ENCODE results near the gene NPAS3. TPM values are rescaled to one million over a fixed set of nuclear protein-coding genes. Genes with fewer than 3 reads are reported as not detected.

Gene NPAS3
- total and polyA plus RNA-seq, 2 of the 8 experiments (the other 6 are each of a cell fraction or from before 2014, with no cell fraction given): 0.11 to 0.60 TPM

DNA sequence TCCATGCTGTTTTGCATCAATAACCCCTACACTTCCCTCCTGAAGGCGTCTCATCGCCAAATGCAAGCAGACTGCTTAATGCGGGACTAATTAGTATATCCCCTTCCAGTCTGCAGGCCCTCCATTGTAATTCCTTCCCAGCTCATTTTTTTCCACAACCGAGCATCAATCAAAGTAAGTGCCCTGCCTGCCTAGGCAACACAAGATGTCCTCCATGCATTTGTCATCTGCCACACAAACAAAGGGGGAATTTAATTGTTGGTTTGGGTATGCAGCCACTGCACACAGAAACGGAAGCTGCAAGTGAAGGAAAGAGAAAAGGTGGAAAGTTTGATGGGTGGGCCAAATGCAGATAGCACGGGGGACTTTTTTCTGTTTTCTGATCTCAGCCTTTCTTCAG is 844.2 kb downstream of the NPAS3 start:
- ChIA-PET CTCF (ENCODE audit: partially characterized antibody) (interaction anchor here (0.6 to 2.8 kb wide), 6 partner anchors 10 to 542 kb away, joined by 3 to 17 read pairs (median 6); no protein-coding TSS in a partner anchor), POLR2A (ENCODE audit: partially characterized antibody) (interaction anchor here (0.6 to 1.4 kb wide), 2 partner anchors 17 to 164 kb away, joined by 3 to 4 read pairs; no protein-coding TSS in a partner anchor)
- Histone ChIP-seq H3K4me1 (replicated peaks in 1 of 4; ENCODE audit: control insufficient read depth in 3 of 4, insufficient read depth in 4 of 4, low read length in 3 of 4) (no peaks in the 10 kb centered on the region), H4K5ac (ENCODE audit: insufficient read length, low read depth, low read length) (no peak overlapping the region), H3K79me2 (ENCODE audit: control insufficient read depth in 1 of 2, insufficient read depth in 2 of 2, low read length in 2 of 2) (no peaks in the 10 kb centered on the region), H2AFZ (ENCODE audit: low read length) (no peak overlapping the region), H3K56ac (replicated peaks; ENCODE audit: insufficient read length, low read depth, low read length) (no peak overlapping the region), H3K4me3 (ENCODE audit: extremely low read depth in 1 of 4, insufficient read depth in 2 of 4, low read depth in 3 of 4, low read length in 4 of 4) (no peak overlapping the region), H3K23me2 (ENCODE audit: low read depth, low read length) (no peaks in the 10 kb centered on the region), H3K4me2 (ENCODE audit: insufficient read depth in 1 of 2, low read depth in 2 of 2, low read length in 2 of 2) (no peak overlapping the region), H2BK20ac (ENCODE audit: low read length) (no peak overlapping the region), H3K18ac (ENCODE audit: extremely low read depth, low read length) (no peak overlapping the region), H3K14ac (ENCODE audit: insufficient read length) (no peak overlapping the region), H3K9me3 (ENCODE audit: insufficient read depth in 2 of 2, low read depth in 1 of 2, low read length in 1 of 2) (no peaks in the 10 kb centered on the region), H4K8ac (ENCODE audit: extremely low read depth, insufficient read depth, low read length) (no peak overlapping the region), H3K27ac (ENCODE audit: low read depth, low read length) (no peak overlapping the region), H3K4ac (replicated peaks; ENCODE audit: insufficient read length, low read depth, low read length) (no peak overlapping the region), H3K36me3 (ENCODE audit: control insufficient read depth in 2 of 4, insufficient read depth in 4 of 4, low read length in 3 of 4) (no peaks in the 10 kb centered on the region), H4K91ac (replicated peaks; ENCODE audit: insufficient read length, low read length) (no peak overlapping the region), H3K79me1 (ENCODE audit: low read depth, low read length) (no peaks in the 10 kb centered on the region), H2BK12ac (ENCODE audit: low read depth, low read length) (no peak overlapping the region), H2AK5ac (ENCODE audit: low read depth, low read length) (no peak overlapping the region), H4K20me1 (replicated peaks in 1 of 2; ENCODE audit: control insufficient read depth in 1 of 2, insufficient read depth in 2 of 2, low read length in 2 of 2) (no peaks in the 10 kb centered on the region), H3K27me3 (replicated peaks in 1 of 4; ENCODE audit: control insufficient read depth in 3 of 4, extremely low read depth in 1 of 4, insufficient read depth in 3 of 4, low read length in 3 of 4) (no peaks in the 10 kb centered on the region), H2BK120ac (replicated peaks; ENCODE audit: low read depth, low read length) (no peak overlapping the region), H3K23ac (ENCODE audit: insufficient read length) (no peak overlapping the region), H2BK5ac (ENCODE audit: low read depth, low read length) (no peak overlapping the region), H3K9ac (replicated peaks in 1 of 4; ENCODE audit: extremely low read depth in 1 of 4, low read depth in 3 of 4, low read length in 3 of 4) (no peak overlapping the region), H2BK15ac (ENCODE audit: low read length) (no peak overlapping the region)
- no peak for DNase-seq (ENCODE audit: low read depth in 1 of 2, low spot score in 2 of 2)
- FAIRE-seq: no peak
- WGBS, 2 experiments (ENCODE audit: extremely low coverage in 1 of 2, insufficient coverage in 1 of 2, insufficient read length in 1 of 2, insufficient replicate concordance in 2 of 2, low coverage in 1 of 2, low lambda C conversion rate in 2 of 2, missing lambda C conversion rate in 1 of 2): 84% methylated on average over 6 of the region's 6 CpGs; no CpG with 5 or more reads in 1 of the 2 experiments
- TF ChIP-seq GTF2F1 (IDR thresholded peaks at IDR 0.05; ENCODE audit: borderline replicate concordance, low read depth, low read length) (no peak), YY1 (IDR thresholded peaks at IDR 0.05; ENCODE audit: low read depth, low read length) (0 out of 2 replicates have a peak, but pooled peaks have one; percentile 37)

Data from H1 (cell line).